Esophagus squamous epithelium (tissue), 4 donors: Measurements from ENCODE around the gene NGLY1.

Experiments
- CTCF ChIP-seq, 6 experiments: fragments of 450-650 bp in 4 of 6; fragments of 200-600 bp in 2 of 6; sonication (generic) in 2 of 6; IDR thresholded peaks; one replicate each; pipeline ENCODE4 v1.5.1; 2016 to 2019; ENCODE audit warnings: antibody characterized with exemption in 6 of 6, mild to moderate bottlenecking in 4 of 6, moderate library complexity in 4 of 6
- POLR2A ChIP-seq, 4 donors: fragments of 450-650 bp; IDR thresholded peaks; one replicate each; pipeline ENCODE4 v1.6.1; 2017; ENCODE audit warnings: antibody characterized with exemption in 4 of 4, mild to moderate bottlenecking in 4 of 4, moderate library complexity in 3 of 4

- no peak for TF ChIP-seq CTCF (IDR thresholded peaks at IDR 0.05)
- TF ChIP-seq POLR2A (IDR thresholded peaks at IDR 0.05), result no peak
These were observed 90.0 kb downstream of the NGLY1 start for GRCh38 chr3:25693238-25693637.
